Adrenal gland (tissue), 5 donors: ENCODE measurements around the gene NGLY1.

Experiments
- POLR2A ChIP-seq, 2 donors: fragments of 450-650 bp; IDR thresholded peaks; one replicate each; pipeline ENCODE4 v1.6.1; 2017; ENCODE audit warnings: antibody characterized with exemption in 2 of 2, mild to moderate bottlenecking in 2 of 2, moderate library complexity in 1 of 2
- TF ChIP-seq, protein P1 (sequence below), 6 experiments: fragments of 450-650 bp in 4 of 6; fragments of 200-600 bp in 2 of 6; sonication (generic) in 1 of 6; IDR thresholded peaks; 1 replicate in 5 of 6; 2 replicates in 1 of 6; pipeline versions ENCODE4 v1.5.1 to v1.8.0; 2016 to 2021; ENCODE audit warnings: antibody characterized with exemption in 6 of 6, mild to moderate bottlenecking in 2 of 6, moderate library complexity in 1 of 6
- donor health status: DM: no; HTN: no; CAD: no.

GRCh38 chr3:25748189-25748588, 35.1 kb downstream of the NGLY1 start:
- TF ChIP-seq, protein P1, sequence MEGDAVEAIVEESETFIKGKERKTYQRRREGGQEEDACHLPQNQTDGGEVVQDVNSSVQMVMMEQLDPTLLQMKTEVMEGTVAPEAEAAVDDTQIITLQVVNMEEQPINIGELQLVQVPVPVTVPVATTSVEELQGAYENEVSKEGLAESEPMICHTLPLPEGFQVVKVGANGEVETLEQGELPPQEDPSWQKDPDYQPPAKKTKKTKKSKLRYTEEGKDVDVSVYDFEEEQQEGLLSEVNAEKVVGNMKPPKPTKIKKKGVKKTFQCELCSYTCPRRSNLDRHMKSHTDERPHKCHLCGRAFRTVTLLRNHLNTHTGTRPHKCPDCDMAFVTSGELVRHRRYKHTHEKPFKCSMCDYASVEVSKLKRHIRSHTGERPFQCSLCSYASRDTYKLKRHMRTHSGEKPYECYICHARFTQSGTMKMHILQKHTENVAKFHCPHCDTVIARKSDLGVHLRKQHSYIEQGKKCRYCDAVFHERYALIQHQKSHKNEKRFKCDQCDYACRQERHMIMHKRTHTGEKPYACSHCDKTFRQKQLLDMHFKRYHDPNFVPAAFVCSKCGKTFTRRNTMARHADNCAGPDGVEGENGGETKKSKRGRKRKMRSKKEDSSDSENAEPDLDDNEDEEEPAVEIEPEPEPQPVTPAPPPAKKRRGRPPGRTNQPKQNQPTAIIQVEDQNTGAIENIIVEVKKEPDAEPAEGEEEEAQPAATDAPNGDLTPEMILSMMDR (IDR thresholded peaks at IDR 0.05): no peak
- TF ChIP-seq POLR2A (IDR thresholded peaks at IDR 0.05): no peak
